ENCODE results near the gene PSAPL1. TPM values are rescaled to one million over a fixed set of nuclear protein-coding genes. Genes with fewer than 3 reads are reported as not detected.

The PSAPL1 gene
- total and polyA plus RNA-seq, 2 of the 8 experiments (the other 6 are each of a cell fraction or from before 2014, with no cell fraction given): 0.03 TPM; not detected in 1

DNA sequence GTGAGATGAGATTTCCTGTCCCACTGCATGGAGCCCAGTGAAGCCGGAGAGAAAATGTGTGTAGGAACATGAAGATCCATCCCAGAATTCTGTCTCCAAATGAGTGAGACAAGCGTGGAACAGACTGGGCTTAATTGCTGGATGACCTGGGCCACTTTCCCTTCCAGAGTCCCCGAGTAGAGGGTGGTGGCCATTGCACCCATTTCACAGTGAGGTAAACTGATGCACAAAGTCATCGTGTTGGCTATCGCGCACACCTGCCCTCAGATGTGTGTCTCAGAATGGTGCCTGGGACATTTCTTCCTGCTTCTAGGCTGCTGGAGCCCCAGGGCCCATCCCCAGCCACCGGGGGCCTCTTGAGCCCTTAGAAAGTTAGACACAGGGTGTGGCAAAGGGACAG, 43.0 kb upstream of the PSAPL1 start:
- no peak overlapping the region for H2BK12ac ChIP-seq (ENCODE audit: low read depth, low read length)
- H3K18ac ChIP-seq (ENCODE audit: extremely low read depth, low read length): no peak overlapping the region
- no peak overlapping the region for H2BK120ac ChIP-seq (replicated peaks; ENCODE audit: low read depth, low read length)
- 81% methylated on average over 7 of the region's 7 CpGs; no CpG with 5 or more reads in 1 of the 2 experiments for WGBS, 2 experiments (ENCODE audit: extremely low coverage in 1 of 2, insufficient coverage in 1 of 2, insufficient read length in 1 of 2, insufficient replicate concordance in 2 of 2, low coverage in 1 of 2, low lambda C conversion rate in 2 of 2, missing lambda C conversion rate in 1 of 2)
- H4K91ac ChIP-seq (replicated peaks; ENCODE audit: insufficient read length, low read length): no peak overlapping the region
- CTCF ChIA-PET (ENCODE audit: partially characterized antibody): interaction anchor here (1.1 to 2.0 kb wide), 4 partner anchors 10 to 18 kb away, joined by 3 to 6 read pairs (median 4); no protein-coding TSS in a partner anchor
- H2AFZ ChIP-seq (ENCODE audit: low read length): no peak overlapping the region
- no peak overlapping the region for H3K9ac ChIP-seq (replicated peaks in 1 of 4; ENCODE audit: extremely low read depth in 1 of 4, low read depth in 3 of 4, low read length in 3 of 4)
- no peaks in the 10 kb centered on the region for H3K9me3 ChIP-seq (ENCODE audit: insufficient read depth in 2 of 2, low read depth in 1 of 2, low read length in 1 of 2)
- no peak overlapping the region for H2BK15ac ChIP-seq (ENCODE audit: low read length)
- FAIRE-seq (no peak), DNase-seq (ENCODE audit: low read depth in 1 of 2, low spot score in 2 of 2) (no peak)
- H3K36me3 ChIP-seq (ENCODE audit: control insufficient read depth in 2 of 4, insufficient read depth in 4 of 4, low read length in 3 of 4): no peaks in the 10 kb centered on the region
- no peak overlapping the region for H4K5ac ChIP-seq (ENCODE audit: insufficient read length, low read depth, low read length)
- H3K4me3 ChIP-seq (ENCODE audit: extremely low read depth in 1 of 4, insufficient read depth in 2 of 4, low read depth in 3 of 4, low read length in 4 of 4): no peak overlapping the region
- H2BK5ac ChIP-seq (ENCODE audit: low read depth, low read length): no peak overlapping the region
- TF ChIP-seq FOSL1 (IDR thresholded peaks at IDR 0.05; ENCODE audit: insufficient read depth, low read depth, low read length) (no peak), CTCF (IDR thresholded peaks at IDR 0.05; ENCODE audit: control extremely low read depth in 1 of 3, insufficient read depth in 1 of 3, low read depth in 1 of 3, low read length in 3 of 3) (no peak), CBX8 (IDR thresholded peaks at IDR 0.05; ENCODE audit: borderline replicate concordance, low read depth, low read length) (no peak), KDM1A (IDR thresholded peaks at IDR 0.05; ENCODE audit: borderline replicate concordance, low read length) (0 out of 2 replicates have a peak, but pooled peaks have one; percentile 18), CTBP2 (IDR thresholded peaks at IDR 0.05; ENCODE audit: borderline replicate concordance, insufficient read depth, insufficient read length, low read length) (no peak)
- H3K27ac ChIP-seq (ENCODE audit: low read depth, low read length): no peak overlapping the region
- H3K14ac ChIP-seq (ENCODE audit: insufficient read length): no peak overlapping the region
- H3K23ac ChIP-seq (ENCODE audit: insufficient read length): no peak overlapping the region
- no peak overlapping the region for H4K8ac ChIP-seq (ENCODE audit: extremely low read depth, insufficient read depth, low read length)
- H3K56ac ChIP-seq (replicated peaks; ENCODE audit: insufficient read length, low read depth, low read length): no peak overlapping the region
- H4K20me1 ChIP-seq (replicated peaks in 1 of 2; ENCODE audit: control insufficient read depth in 1 of 2, insufficient read depth in 2 of 2, low read length in 2 of 2): no peaks in the 10 kb centered on the region
- H3K4me1 ChIP-seq (replicated peaks in 1 of 4; ENCODE audit: control insufficient read depth in 3 of 4, insufficient read depth in 4 of 4, low read length in 3 of 4): no peaks in the 10 kb centered on the region
- no peak overlapping the region for H3K4me2 ChIP-seq (ENCODE audit: insufficient read depth in 1 of 2, low read depth in 2 of 2, low read length in 2 of 2)
- H3K4ac ChIP-seq (replicated peaks; ENCODE audit: insufficient read length, low read depth, low read length): no peak overlapping the region
- H2BK20ac ChIP-seq (ENCODE audit: low read length): no peak overlapping the region
- POLR2A ChIA-PET (ENCODE audit: partially characterized antibody): no interaction called here
- H3K79me1 ChIP-seq (ENCODE audit: low read depth, low read length): no peaks in the 10 kb centered on the region
- H3K23me2 ChIP-seq (ENCODE audit: low read depth, low read length): no peaks in the 10 kb centered on the region
- no peak overlapping the region for H2AK5ac ChIP-seq (ENCODE audit: low read depth, low read length)
- H3K27me3 ChIP-seq (replicated peaks in 1 of 4; ENCODE audit: control insufficient read depth in 3 of 4, extremely low read depth in 1 of 4, insufficient read depth in 3 of 4, low read length in 3 of 4): no peaks in the 10 kb centered on the region; a peak in 1 of 7 replicates
- no peaks in the 10 kb centered on the region for H3K79me2 ChIP-seq (ENCODE audit: control insufficient read depth in 1 of 2, insufficient read depth in 2 of 2, low read length in 2 of 2)

Data from H1 (cell line).